ENCODE measurements around the gene BRI3. TPM values are rescaled to one million over a fixed set of nuclear protein-coding genes. Genes with fewer than 3 reads are reported as not detected.

Gene BRI3
- total and polyA plus RNA-seq, 2 of the 4 experiments (the other 2 are of a cell fraction): 24.7 to 68.3 TPM

GRCh38 chr7:98330926-98331529 lies 49.5 kb downstream of the BRI3 start:
- no peak overlapping the region for H2BK5ac ChIP-seq (ENCODE audit: low read depth, low read length, poor library complexity, severe bottlenecking)
- dilution Hi-C loops (cut with HindIII; ENCODE audit: low sequenced_read_pairs, unreplicated experiment): no loop called here
- CTCF ChIA-PET: interaction anchor here (0.6 kb wide), 1 partner anchor 9 kb away, joined by 3 read pairs; no protein-coding TSS in a partner anchor

More at GRCh38 chr7:98330926-98331529, 49.5 kb downstream of the BRI3 start:
- Histone ChIP-seq H3K36me3 (ENCODE audit: control insufficient read depth, insufficient read depth, low read length) (no peaks in the 10 kb centered on the region), H2AFZ (replicated peaks; ENCODE audit: low read length, poor library complexity) (no peak overlapping the region), H4K5ac (ENCODE audit: low read depth, low read length) (no peak overlapping the region), H3K4me3 (ENCODE audit: insufficient read depth, low read depth, low read length) (no peak overlapping the region), H4K8ac (ENCODE audit: low read depth in 2 of 2, low read length in 2 of 2) (no peak overlapping the region), H3K9me1 (ENCODE audit: insufficient read depth, low read length) (no peaks in the 10 kb centered on the region), H3K14ac (replicated peaks; ENCODE audit: low read depth, low read length) (no peak overlapping the region), H2BK20ac (ENCODE audit: low read depth, low read length) (no peak overlapping the region), H3K4ac (ENCODE audit: low read depth, low read length) (no peak overlapping the region), H2BK120ac (ENCODE audit: low read depth, low read length) (no peak overlapping the region), H3K27me3 (ENCODE audit: control insufficient read depth, insufficient read depth, low read length) (no peaks in the 10 kb centered on the region), H3K27ac (ENCODE audit: insufficient read depth, low read length) (no peak overlapping the region), H4K20me1 (ENCODE audit: insufficient read depth, low read length) (no peaks in the 10 kb centered on the region), H3K4me2 (ENCODE audit: low read depth, low read length) (no peak overlapping the region), H2AK9ac (replicated peaks; ENCODE audit: low read depth, low read length, poor library complexity) (no peak overlapping the region), H3K18ac (ENCODE audit: low read depth, low read length) (no peak overlapping the region), H2AK5ac (ENCODE audit: low read depth, low read length) (no peak overlapping the region), H2BK15ac (ENCODE audit: low read depth, low read length) (no peak overlapping the region), H3K4me1 (ENCODE audit: control insufficient read depth, insufficient read depth, low read length) (peaks cover 7% of the 10 kb centered on the region), H3K9ac (ENCODE audit: low read depth, low read length) (no peak overlapping the region), H3K56ac (ENCODE audit: extremely low read depth, insufficient read depth, low read length) (no peak overlapping the region), H3K23ac (ENCODE audit: low read depth, low read length) (no peak overlapping the region), H3K9me3 (ENCODE audit: control insufficient read depth, insufficient read depth, low read length) (peaks cover 2% of the 10 kb centered on the region; the same call in 1 of the 2 replicates), H3K79me1 (ENCODE audit: low read depth in 1 of 2, low read length in 2 of 2) (peaks cover 0 to 16% of the 10 kb centered on the region in 2 experiments; a peak in 3 of 4 replicates), H4K91ac (ENCODE audit: insufficient read depth, low read depth, low read length) (no peak overlapping the region)
- no TSS peak for BruUV-seq (replicated peaks)
- intact Hi-C loops (cut with micrococcal nuclease) (no loop called here), in situ Hi-C loops (cut with MboI; ENCODE audit: low sequenced_read_pairs) (no loop called here)
- DNase-seq (no peak), ATAC-seq (ENCODE audit: low read depth) (no peak)
- WGBS, 2 experiments (ENCODE audit: extremely low coverage in 2 of 2, insufficient read length in 1 of 2): no CpG with 5 or more reads among the region's 5 CpGs
- TF ChIP-seq FOS (IDR thresholded peaks at IDR 0.05; ENCODE audit: low read depth, low read length) (no peak), CEBPB (IDR thresholded peaks at IDR 0.05; ENCODE audit: low read depth, low read length) (no peak), RAD21 (IDR thresholded peaks at IDR 0.05; ENCODE audit: low read length) (no peak), ELK1 (IDR thresholded peaks at IDR 0.05; ENCODE audit: borderline replicate concordance, low read depth, low read length) (no peak), NFE2L2 (IDR thresholded peaks at IDR 0.05; ENCODE audit: low read depth, low read length) (no peak), MAZ (IDR thresholded peaks at IDR 0.05; ENCODE audit: borderline replicate concordance, low read depth, low read length) (no peak), SMC3 (IDR thresholded peaks at IDR 0.05; ENCODE audit: low read depth, low read length) (no peak), CTCF (conservative IDR thresholded peaks at IDR 0.05; ENCODE audit: low read depth, low read length) (no peak), RCOR1 (IDR thresholded peaks at IDR 0.05; ENCODE audit: insufficient replicate concordance, low read length) (no peak)
- POLR2A ChIA-PET (ENCODE audit: unreplicated experiment): no interaction called here

Measured in IMR-90 (cell line).